Upper lobe of left lung (tissue), 4 donors: ENCODE measurements around the gene TMPRSS11D.

Experiments used
- EP300 ChIP-seq, 4 donors: sonication (generic); formaldehyde crosslinking; IDR thresholded peaks; one replicate each; pipeline ENCODE4 v1.5.1; 2017; ENCODE audit warnings: antibody characterized with exemption in 4 of 4, control low read depth in 2 of 4
- POLR2A ChIP-seq, 4 donors: fragments of 450-650 bp; IDR thresholded peaks; one replicate each; pipeline ENCODE4 v1.5.1; 2016 to 2017; ENCODE audit warnings: antibody characterized with exemption in 4 of 4, mild to moderate bottlenecking in 2 of 4
- POLR2AphosphoS5 ChIP-seq, 2 donors: sonication (generic); formaldehyde crosslinking; IDR thresholded peaks; one replicate each; pipeline ENCODE4 v1.5.1; 2017; ENCODE audit warnings: antibody characterized with exemption in 2 of 2
- TF ChIP-seq, protein P1 (sequence below), 6 experiments: fragments of 450-650 bp in 4 of 6; fragments of 200-600 bp in 2 of 6; sonication (generic) in 2 of 6; IDR thresholded peaks; one replicate each; pipeline ENCODE4 v1.5.1; 2016 to 2019; ENCODE audit warnings: antibody characterized with exemption in 6 of 6

DNA sequence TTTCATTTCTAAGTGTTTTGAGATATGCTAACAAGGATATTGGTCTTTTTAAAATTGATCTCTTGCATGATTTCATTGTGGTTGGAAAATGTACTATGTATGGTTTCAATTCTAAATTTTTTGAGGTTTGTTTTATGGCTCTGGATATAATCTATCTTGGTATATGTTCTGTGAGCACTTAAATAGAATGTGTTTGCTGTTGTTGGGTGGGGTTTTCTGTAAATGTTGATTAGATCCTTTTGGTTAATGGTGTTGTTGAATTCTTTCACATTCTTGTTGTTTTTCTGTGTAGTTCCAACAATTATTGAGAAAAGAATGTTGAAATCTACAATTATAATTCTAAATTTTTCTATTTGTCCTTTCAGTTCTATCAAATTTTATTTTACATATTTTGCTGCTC is 87.0 kb downstream of the TMPRSS11D start:
- TF ChIP-seq, protein P1, sequence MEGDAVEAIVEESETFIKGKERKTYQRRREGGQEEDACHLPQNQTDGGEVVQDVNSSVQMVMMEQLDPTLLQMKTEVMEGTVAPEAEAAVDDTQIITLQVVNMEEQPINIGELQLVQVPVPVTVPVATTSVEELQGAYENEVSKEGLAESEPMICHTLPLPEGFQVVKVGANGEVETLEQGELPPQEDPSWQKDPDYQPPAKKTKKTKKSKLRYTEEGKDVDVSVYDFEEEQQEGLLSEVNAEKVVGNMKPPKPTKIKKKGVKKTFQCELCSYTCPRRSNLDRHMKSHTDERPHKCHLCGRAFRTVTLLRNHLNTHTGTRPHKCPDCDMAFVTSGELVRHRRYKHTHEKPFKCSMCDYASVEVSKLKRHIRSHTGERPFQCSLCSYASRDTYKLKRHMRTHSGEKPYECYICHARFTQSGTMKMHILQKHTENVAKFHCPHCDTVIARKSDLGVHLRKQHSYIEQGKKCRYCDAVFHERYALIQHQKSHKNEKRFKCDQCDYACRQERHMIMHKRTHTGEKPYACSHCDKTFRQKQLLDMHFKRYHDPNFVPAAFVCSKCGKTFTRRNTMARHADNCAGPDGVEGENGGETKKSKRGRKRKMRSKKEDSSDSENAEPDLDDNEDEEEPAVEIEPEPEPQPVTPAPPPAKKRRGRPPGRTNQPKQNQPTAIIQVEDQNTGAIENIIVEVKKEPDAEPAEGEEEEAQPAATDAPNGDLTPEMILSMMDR (IDR thresholded peaks at IDR 0.05), result no peak
- TF ChIP-seq POLR2AphosphoS5 (IDR thresholded peaks at IDR 0.05) (no peak), POLR2A (IDR thresholded peaks at IDR 0.05) (no peak), EP300 (IDR thresholded peaks at IDR 0.05) (no peak)
